GM11168 (cell line): ENCODE results near the gene GATB.

Source experiments
- in situ Hi-C: fragments of 300-500 bp; cut with MboI; formaldehyde crosslinking; loops from one replicate; pipeline ENCODE4 v1.12.0; 2022; ENCODE audit warnings: low sequenced_read_pairs; ENCODE audit not compliant: unreplicated experiment

GATB gene

GRCh38 chr4:151626228-151626627 is 134.6 kb downstream of the GATB start:
- in situ Hi-C loops: no loop called here

GRCh38 chr4:151624626-151625565 is 135.9 kb downstream of the GATB start:
- in situ Hi-C loops: loop anchor here (25.0 kb wide), 1 partner anchor 513 kb away; no protein-coding TSS in a partner anchor
